GM12891 (cell line): ENCODE results near the gene CCDC121. TPM values are rescaled to one million over a fixed set of nuclear protein-coding genes. Genes with fewer than 3 reads are reported as not detected.

Experiments used
- DNase-seq: peaks from one replicate; pipeline ENCODE4 v3.0.0; 2011; ENCODE audit warnings: low spot score; ENCODE audit not compliant: insufficient read length
- FAIRE-seq: peaks from 2 replicates; lab custom pipeline; 2011; peaks lifted over from hg19 to GRCh38; lab: Jason Lieb, UNC
- PAX5 ChIP-seq: IDR thresholded peaks from 2 replicates; pipeline ENCODE4 v1.6.1; 2011; ENCODE audit warnings: low read length, moderate library complexity, mild to moderate bottlenecking; ENCODE audit not compliant: insufficient read depth, severe bottlenecking
- POLR2A ChIP-seq: IDR thresholded peaks from 2 replicates; pipeline ENCODE4 v1.6.1; 2011; ENCODE audit warnings: low read depth, low read length, control low read depth
- POLR2AphosphoS5 ChIP-seq: IDR thresholded peaks from 2 replicates; pipeline ENCODE4 v1.6.1; 2011; ENCODE audit warnings: low read depth, low read length, control low read depth
- POU2F2 ChIP-seq: IDR thresholded peaks from 2 replicates; pipeline ENCODE4 v1.6.1; 2011; ENCODE audit warnings: low read depth, mild to moderate bottlenecking, control low read depth, low read length, moderate library complexity
- SPI1 ChIP-seq: IDR thresholded peaks from 2 replicates; pipeline ENCODE4 v1.6.1; 2011; ENCODE audit warnings: low read depth, low read length, control low read depth
- TAF1 ChIP-seq: IDR thresholded peaks from 2 replicates; pipeline ENCODE4 v1.6.1; 2011; ENCODE audit warnings: low read depth, low read length, control low read depth
- polyA plus RNA-seq: library from polyadenylated mRNA; unstranded; fragments of >200 nt; gene quantifications from one replicate; pipeline ENCODE4 v1.2.1, GENCODE V29; 2012; ENCODE audit warnings: low read depth, missing spikeins, inconsistent platforms; ENCODE audit not compliant: missing spikeins

Gene CCDC121
- polyA plus RNA-seq: 0.49 TPM

- DNase-seq: peak; percentile 69
- FAIRE-seq: peak; percentile 92
- peak; percentile 72 for TF ChIP-seq SPI1
- TF ChIP-seq POLR2A: peak; percentile 98
- TF ChIP-seq POU2F2: peak; percentile 83
- peak; percentile 94 for TF ChIP-seq POLR2AphosphoS5
- TF ChIP-seq TAF1: peak; percentile 99
- peak; percentile 46 for TF ChIP-seq PAX5
Measured at GRCh38 chr2:27628767-27629709, at the start of gene CCDC121, which contains the start of gene GPN1. TSS of gene CCDC121 (minus strand) at chr2:27629012. CDS start at chr2:27627799, 1,213 bp downstream. TSS of gene GPN1 (plus strand) at chr2:27629050. CDS start at chr2:27629059, 9 bp downstream.

GRCh38 chr2:27672723-27673486, 44.1 kb upstream of the CCDC121 start:
- TF ChIP-seq POU2F2 (no peak), PAX5 (no peak), POLR2AphosphoS5 (no peak), TAF1 (no peak), SPI1 (no peak), POLR2A (no peak)
- DNase-seq (no peak), FAIRE-seq (no peak)

GRCh38 chr2:27671235-27671634, 42.4 kb upstream of the CCDC121 start:
- no peak for FAIRE-seq
- DNase-seq: no peak
- TF ChIP-seq POLR2AphosphoS5 (no peak), POLR2A (no peak), POU2F2 (no peak), PAX5 (no peak), SPI1 (no peak), TAF1 (no peak)

GRCh38 chr2:27667446-27667845, 38.6 kb upstream of the CCDC121 start:
- TF ChIP-seq PAX5 (no peak), SPI1 (no peak), POU2F2 (no peak), POLR2A (no peak), POLR2AphosphoS5 (no peak), TAF1 (no peak)
- FAIRE-seq (no peak), DNase-seq (no peak)

GRCh38 chr2:27664622-27665363, 36.0 kb upstream of the CCDC121 start:
- DNase-seq (no peak), FAIRE-seq (no peak)
- TF ChIP-seq POLR2A (no peak), POLR2AphosphoS5 (no peak), TAF1 (no peak), POU2F2 (no peak), PAX5 (no peak), SPI1 (no peak)

- TF ChIP-seq POLR2A (no peak), PAX5 (no peak), POLR2AphosphoS5 (no peak), POU2F2 (no peak), SPI1 (no peak), TAF1 (no peak)
- no peak for FAIRE-seq
- peak; percentile 17 for DNase-seq
Measured at GRCh38 chr2:27664154-27664574, 35.4 kb upstream of the CCDC121 start.

- FAIRE-seq (peak; percentile 96), DNase-seq (peak; percentile 59)
- TF ChIP-seq SPI1 (no peak), POLR2AphosphoS5 (peak; percentile 80), POU2F2 (peak; percentile 90), PAX5 (peak; percentile 99), TAF1 (peak; percentile 99), POLR2A (peak; percentile 91)
Measured at GRCh38 chr2:27663285-27664153, 34.7 kb upstream of the CCDC121 start, which contains the start of the genes SLC4A1AP and SUPT7L. TSS of gene SLC4A1AP (plus strand) at chr2:27663889. CDS start at chr2:27663915, 26 bp downstream. TSS of gene SUPT7L (minus strand) at chr2:27663614. CDS start at chr2:27662192, 1,422 bp downstream.
